NCI-H345 treated with DMSO at 0.1 percent for 48 hours (cell line): ENCODE measurements around the gene HOXD13.
A peak's percentile ranks its signal among the peaks of the same experiment; 100 is the strongest.

Source experiments
- DNase-seq: peaks from one replicate; lab custom pipeline; 2025; ENCODE audit not compliant: unreplicated experiment; lab: John Stamatoyannopoulos, UW

The HOXD13 gene

GRCh38 chr2:176080540-176081375 lies 11.8 kb upstream of the HOXD13 start:
- DNase-seq, result no peak

- no peak for DNase-seq
Observed at GRCh38 chr2:176081376-176081836, 11.1 kb upstream of the HOXD13 start.

GRCh38 chr2:176081837-176082524 lies 10.5 kb upstream of the HOXD13 start:
- no peak for DNase-seq

- no peak for DNase-seq
Observed at GRCh38 chr2:176082525-176082823, 10.0 kb upstream of the HOXD13 start.

GRCh38 chr2:176082824-176083751 lies 9.4 kb upstream of the HOXD13 start:
- no peak for DNase-seq

GRCh38 chr2:176083796-176084261 lies 8.7 kb upstream of the HOXD13 start, which contains the start of gene EVX2:
Gene EVX2, minus strand, starts transcription at chr2:176083962. Its CDS starts 186 bp downstream, at chr2:176083776.
- DNase-seq, result no peak

- DNase-seq, result no peak
Observed at GRCh38 chr2:176084611-176085119, 7.9 kb upstream of the HOXD13 start.

GRCh38 chr2:176085120-176085788 lies 7.3 kb upstream of the HOXD13 start:
- no peak for DNase-seq

GRCh38 chr2:176085861-176086771 lies 6.4 kb upstream of the HOXD13 start:
- DNase-seq, result no peak

GRCh38 chr2:176087330-176088047 lies 5.0 kb upstream of the HOXD13 start:
- no peak for DNase-seq

GRCh38 chr2:176088048-176088936 lies 4.2 kb upstream of the HOXD13 start:
- DNase-seq, result peak; percentile 64

GRCh38 chr2:176088937-176089842 lies 3.3 kb upstream of the HOXD13 start:
- no peak for DNase-seq

- DNase-seq, result no peak
Observed at GRCh38 chr2:176089843-176090395, 2.6 kb upstream of the HOXD13 start.

- DNase-seq, result no peak
Observed at GRCh38 chr2:176090862-176091261, 1.7 kb upstream of the HOXD13 start.

GRCh38 chr2:176091329-176092258 lies 927 bp upstream of the HOXD13 start:
- no peak for DNase-seq
